ENCODE measurements around the gene HJURP.

The HJURP gene

DNA sequence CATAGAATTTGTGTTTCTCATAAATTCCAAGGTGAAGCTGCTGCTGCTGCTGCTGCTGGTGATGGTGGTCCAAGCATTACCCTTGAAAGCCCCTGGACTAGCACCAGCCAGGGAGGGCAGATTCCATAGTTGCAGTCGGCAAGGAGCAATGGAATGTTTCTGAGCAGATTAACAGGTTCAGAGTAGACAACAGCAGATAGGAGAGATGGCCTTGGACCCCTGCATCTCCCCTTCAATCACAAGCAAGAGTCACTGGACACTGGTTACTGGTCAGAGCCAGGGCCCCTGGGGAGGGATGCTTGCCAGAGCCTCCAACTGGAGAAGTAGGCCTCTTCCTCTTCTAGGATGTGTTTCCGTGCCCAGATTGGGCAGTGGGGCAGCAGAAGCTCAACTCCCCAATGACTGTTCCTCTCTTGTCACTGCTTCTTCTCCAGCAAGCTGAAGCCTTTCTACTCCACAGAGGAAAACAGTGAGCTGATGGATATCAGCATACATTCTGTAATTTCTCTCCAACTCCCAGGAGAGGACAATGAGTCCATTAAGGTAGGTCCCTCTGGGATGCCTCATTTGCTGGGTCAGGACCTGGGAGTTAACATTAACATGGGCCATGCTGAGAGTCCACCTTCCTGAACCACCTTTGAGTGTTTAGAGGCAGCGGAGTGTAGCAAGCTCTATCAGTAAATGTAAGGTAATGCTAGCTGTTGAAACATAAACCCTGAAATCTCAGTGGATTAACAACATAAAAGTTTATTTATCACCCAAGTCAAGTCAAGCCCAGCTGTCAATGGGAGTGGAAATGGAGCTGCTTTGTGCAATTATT is 40.9 kb downstream of the HJURP start:
- no peak for TF ChIP-seq CTCF (conservative IDR thresholded peaks at IDR 0.05; ENCODE audit: low read depth, low read length)
- H3K4me3 ChIP-seq (ENCODE audit: low read depth, low read length), result no peak overlapping the region
- no peak for DNase-seq (ENCODE audit: low read depth)

- no peak for DNase-seq (ENCODE audit: low read depth)
- no peak for TF ChIP-seq CTCF (conservative IDR thresholded peaks at IDR 0.05; ENCODE audit: low read depth, low read length)
- no peak overlapping the region for H3K4me3 ChIP-seq (ENCODE audit: low read depth, low read length)
These were observed 42.6 kb downstream of the HJURP start for GRCh38 chr2:233811732-233812131.

DNA sequence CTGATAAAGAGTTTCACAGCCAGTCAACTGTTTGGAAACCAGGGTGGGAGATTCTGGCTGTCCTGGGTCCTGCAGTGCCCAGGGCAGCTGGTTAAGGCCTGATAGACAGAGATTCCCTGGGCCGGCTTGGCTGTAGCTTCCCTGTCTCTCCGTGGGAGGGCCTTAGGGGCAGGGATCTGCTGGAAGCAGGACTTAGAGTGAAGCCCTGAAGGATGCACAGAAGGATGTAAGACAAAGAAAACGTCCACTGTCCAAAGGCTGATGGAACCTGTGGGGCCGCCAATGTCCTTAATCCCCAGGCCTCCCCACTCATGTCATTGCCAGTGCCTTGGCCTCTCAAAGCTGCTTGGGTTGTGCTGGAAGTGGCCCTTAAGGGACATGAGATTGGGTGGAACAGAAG is 43.2 kb downstream of the HJURP start:
- no peak for TF ChIP-seq CTCF (conservative IDR thresholded peaks at IDR 0.05; ENCODE audit: low read depth, low read length)
- H3K4me3 ChIP-seq (ENCODE audit: low read depth, low read length), result no peak overlapping the region
- no peak for DNase-seq (ENCODE audit: low read depth)

DNA sequence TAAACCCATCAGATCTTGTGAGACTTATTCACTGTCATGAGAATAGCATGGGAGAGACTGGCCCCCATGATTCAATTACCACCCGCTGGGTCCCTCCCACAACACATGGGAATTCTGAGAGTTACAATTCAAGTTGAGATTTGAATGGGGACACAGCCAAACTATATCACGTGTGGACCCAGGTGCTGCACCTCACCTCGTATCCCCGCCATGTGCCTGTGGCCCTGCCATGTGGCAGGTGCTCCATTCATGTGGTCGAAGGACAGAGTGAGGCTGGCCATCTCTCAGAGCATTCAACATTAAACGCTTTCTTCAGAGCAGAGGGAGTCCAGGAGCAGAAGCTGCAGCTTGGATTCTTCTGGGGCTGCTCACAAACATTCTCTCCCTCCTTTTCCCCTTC is 44.0 kb downstream of the HJURP start:
- no peak for TF ChIP-seq CTCF (conservative IDR thresholded peaks at IDR 0.05; ENCODE audit: low read depth, low read length)
- H3K4me3 ChIP-seq (ENCODE audit: low read depth, low read length), result no peak overlapping the region
- no peak for DNase-seq (ENCODE audit: low read depth)

DNA sequence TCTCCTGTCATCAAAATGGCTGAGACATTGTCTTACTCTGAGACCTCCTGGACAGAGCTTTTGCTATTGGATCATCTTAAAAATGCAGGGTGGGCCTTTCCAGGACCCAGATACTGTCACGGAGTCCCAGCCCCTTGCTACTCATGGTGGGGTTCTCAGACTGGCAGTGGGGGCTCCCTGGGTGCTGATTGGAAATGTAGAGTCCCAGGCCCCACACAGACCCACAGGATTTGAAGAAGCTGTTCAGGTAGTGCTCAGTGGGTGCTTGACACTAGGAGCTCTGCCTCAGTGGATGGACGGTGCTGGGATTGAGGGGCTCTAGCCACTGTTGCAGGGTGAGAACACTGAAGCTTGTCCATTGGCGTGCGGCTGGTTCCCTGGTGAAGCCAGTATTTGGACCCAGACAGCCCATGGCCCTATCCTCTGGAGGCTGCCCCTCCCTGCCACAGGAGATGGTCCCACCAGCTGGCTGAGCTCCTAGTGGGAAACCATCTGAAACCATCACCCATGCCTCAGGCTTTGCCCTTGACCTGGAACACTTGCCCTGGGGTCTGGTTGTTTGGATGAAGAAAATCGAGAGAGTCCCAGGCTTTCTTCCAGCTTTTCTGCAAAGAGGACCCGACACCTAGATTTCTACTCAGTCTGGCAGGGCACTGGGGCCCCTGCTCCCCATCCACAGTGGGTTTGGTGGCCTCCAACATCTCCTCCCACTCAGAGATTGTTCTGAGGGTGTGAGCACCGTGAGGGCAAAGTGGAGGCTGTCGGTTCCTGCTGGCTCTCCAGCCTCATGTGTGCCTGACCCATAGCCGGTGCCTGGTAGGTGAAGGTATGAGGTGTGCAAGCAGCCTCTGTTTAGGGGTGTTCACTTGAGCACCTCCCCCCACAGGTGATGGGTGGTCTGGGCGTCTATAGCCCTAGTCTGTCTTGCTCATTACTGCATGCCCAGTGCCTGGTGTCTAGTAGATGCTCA is 46.1 kb downstream of the HJURP start:
- TF ChIP-seq CTCF (conservative IDR thresholded peaks at IDR 0.05; ENCODE audit: low read depth, low read length), result no peak
- no peak for DNase-seq (ENCODE audit: low read depth)
- H3K4me3 ChIP-seq (ENCODE audit: low read depth, low read length), result no peak overlapping the region

DNA sequence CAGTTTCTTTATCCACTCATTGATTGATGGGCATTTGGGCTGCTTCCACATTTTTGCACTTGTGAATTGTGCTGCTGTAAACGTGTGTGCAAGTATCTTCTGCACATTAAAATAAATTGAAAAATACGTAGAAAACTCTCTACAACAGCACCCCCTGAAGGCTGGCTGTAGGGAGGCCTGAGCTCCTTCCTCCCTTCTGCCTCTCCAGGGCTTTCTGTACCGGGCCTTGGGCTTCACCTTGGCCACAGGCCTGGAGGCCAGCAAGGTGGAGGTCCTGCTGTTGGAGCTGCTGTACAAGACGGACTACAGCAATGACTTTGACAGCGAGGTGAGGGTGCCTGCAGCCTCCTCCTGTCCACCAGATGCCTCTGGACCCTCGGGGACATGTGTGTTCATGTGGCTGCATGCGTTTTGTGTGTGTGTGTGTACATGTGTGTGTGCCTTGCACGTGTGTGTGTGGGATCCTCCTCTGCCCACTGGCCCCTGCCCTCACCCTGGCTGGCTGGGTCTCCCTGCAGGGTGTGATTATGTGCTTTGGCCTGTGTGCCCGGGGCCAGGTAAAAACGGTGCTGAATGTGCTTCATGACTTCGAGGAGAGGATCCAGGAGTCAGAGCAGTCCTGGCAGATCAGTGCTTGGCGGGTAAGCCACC is 47.0 kb downstream of the HJURP start:
- DNase-seq (ENCODE audit: low read depth), result no peak
- no peak overlapping the region for H3K4me3 ChIP-seq (ENCODE audit: low read depth, low read length)
- peak; percentile 23 for TF ChIP-seq CTCF (conservative IDR thresholded peaks at IDR 0.05; ENCODE audit: low read depth, low read length)

Data from choroid plexus epithelial cell (primary cell).